ENCODE measurements around the gene TST. TPM values are rescaled to one million over a fixed set of nuclear protein-coding genes. Genes with fewer than 3 reads are reported as not detected.

Gene TST
- polyA plus RNA-seq, 1 of the 3 experiments (the other 2 are of a cell fraction), result 49.4 TPM

DNA sequence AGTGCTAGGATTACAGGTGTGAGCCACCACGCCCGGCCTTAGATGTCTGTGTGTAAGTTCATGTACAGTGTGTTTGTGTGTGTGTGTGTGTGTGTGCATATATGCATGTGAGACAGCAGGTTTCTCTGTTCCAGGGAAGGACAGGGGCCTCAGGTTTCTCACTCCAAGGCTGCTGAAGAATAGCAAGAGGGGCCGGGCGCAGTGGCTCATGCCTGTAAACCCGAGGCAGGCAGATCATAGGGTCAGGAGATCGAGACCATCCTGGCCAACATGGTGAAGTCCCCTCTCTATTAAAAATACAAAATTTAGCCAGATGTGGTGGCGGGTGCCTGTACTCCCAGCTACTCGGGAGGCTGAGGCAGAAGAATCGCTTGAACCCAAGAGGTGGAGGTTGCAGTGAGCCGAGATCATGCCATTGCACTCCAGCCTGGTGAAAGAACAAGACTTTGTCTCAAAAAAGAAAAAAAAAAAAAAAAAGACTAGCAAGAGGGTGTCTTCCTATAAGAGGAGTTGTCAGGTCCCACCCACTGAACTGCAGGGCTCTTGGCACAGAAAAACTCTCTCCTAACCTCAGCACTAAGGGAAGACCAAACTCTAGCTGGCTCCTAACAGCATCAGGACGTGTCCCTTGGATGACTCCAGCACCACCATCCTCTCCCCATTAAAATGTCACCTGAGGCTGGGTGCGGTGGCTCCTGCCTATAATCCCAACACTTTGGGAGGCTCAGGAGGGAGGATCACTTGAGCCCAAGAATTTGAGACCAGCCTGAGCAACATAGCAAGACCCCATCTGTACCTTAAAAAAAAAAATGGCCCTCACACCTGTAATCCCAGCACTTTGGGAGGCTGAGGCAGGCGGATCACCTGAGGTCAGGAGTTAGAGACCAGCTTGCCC, 40.0 kb downstream of the TST start (continued):
- TF ChIP-seq SIN3A (IDR thresholded peaks at IDR 0.05; ENCODE audit: borderline replicate concordance, low read depth, low read length) (no peak), FOSL2 (IDR thresholded peaks at IDR 0.05; ENCODE audit: borderline replicate concordance, low read depth) (no peak), YY1 (IDR thresholded peaks at IDR 0.05; ENCODE audit: low read depth) (no peak), JUND (IDR thresholded peaks at IDR 0.05) (no peak), FOXM1 (IDR thresholded peaks at IDR 0.05; ENCODE audit: low read depth) (no peak), POLR2AphosphoS5 (IDR thresholded peaks at IDR 0.05; ENCODE audit: low read depth, low read length) (no peak)
- TF ChIP-seq, protein P1, sequence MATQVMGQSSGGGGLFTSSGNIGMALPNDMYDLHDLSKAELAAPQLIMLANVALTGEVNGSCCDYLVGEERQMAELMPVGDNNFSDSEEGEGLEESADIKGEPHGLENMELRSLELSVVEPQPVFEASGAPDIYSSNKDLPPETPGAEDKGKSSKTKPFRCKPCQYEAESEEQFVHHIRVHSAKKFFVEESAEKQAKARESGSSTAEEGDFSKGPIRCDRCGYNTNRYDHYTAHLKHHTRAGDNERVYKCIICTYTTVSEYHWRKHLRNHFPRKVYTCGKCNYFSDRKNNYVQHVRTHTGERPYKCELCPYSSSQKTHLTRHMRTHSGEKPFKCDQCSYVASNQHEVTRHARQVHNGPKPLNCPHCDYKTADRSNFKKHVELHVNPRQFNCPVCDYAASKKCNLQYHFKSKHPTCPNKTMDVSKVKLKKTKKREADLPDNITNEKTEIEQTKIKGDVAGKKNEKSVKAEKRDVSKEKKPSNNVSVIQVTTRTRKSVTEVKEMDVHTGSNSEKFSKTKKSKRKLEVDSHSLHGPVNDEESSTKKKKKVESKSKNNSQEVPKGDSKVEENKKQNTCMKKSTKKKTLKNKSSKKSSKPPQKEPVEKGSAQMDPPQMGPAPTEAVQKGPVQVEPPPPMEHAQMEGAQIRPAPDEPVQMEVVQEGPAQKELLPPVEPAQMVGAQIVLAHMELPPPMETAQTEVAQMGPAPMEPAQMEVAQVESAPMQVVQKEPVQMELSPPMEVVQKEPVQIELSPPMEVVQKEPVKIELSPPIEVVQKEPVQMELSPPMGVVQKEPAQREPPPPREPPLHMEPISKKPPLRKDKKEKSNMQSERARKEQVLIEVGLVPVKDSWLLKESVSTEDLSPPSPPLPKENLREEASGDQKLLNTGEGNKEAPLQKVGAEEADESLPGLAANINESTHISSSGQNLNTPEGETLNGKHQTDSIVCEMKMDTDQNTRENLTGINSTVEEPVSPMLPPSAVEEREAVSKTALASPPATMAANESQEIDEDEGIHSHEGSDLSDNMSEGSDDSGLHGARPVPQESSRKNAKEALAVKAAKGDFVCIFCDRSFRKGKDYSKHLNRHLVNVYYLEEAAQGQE (IDR thresholded peaks at IDR 0.05; ENCODE audit: low read depth, low read length), result no peak

- Histone ChIP-seq H3F3A (replicated peaks; ENCODE audit: insufficient read depth) (no peaks in the 10 kb centered on the region), H3K27ac (ENCODE audit: low read depth in 2 of 2, low read length in 1 of 2) (no peak overlapping the region), H3K9me2 (no peaks in the 10 kb centered on the region), H3K36me3 (replicated peaks in 1 of 2; ENCODE audit: control insufficient read depth in 1 of 2, insufficient read depth in 2 of 2, low read length in 1 of 2) (no peaks in the 10 kb centered on the region), H3K9ac (peak overlapping the region; percentile 23; the same call in 1 of the 2 replicates), H3K27me3 (ENCODE audit: insufficient read depth) (no peaks in the 10 kb centered on the region; the same call in 1 of the 2 replicates), H3K4me2 (peak overlapping the region; percentile 81), H3K9me3 (no peaks in the 10 kb centered on the region), H3K4me3 (ENCODE audit: low read depth in 2 of 2, low read length in 1 of 2) (peak overlapping the region; percentile 45 to 61), H2AFZ (ENCODE audit: low read depth) (peak overlapping the region; percentile 98), H3K4me1 (ENCODE audit: control insufficient read depth in 1 of 2, insufficient read depth in 2 of 2, low read depth in 1 of 2, low read length in 1 of 2) (no peaks in the 10 kb centered on the region; a peak in 1 of 4 replicates), H4K20me1 (ENCODE audit: insufficient read depth) (no peaks in the 10 kb centered on the region), H3K79me2 (ENCODE audit: insufficient read depth) (no peaks in the 10 kb centered on the region)
- ChIA-PET CTCF (interaction anchor here (0.6 to 6.1 kb wide), 63 partner anchors 9 to 461 kb away, joined by 3 to 57 read pairs (median 4); partner anchors contain the start of genes EIF3D, PVALB and TST), POLR2A (no interaction called here)
- TF ChIP-seq, protein P2, sequence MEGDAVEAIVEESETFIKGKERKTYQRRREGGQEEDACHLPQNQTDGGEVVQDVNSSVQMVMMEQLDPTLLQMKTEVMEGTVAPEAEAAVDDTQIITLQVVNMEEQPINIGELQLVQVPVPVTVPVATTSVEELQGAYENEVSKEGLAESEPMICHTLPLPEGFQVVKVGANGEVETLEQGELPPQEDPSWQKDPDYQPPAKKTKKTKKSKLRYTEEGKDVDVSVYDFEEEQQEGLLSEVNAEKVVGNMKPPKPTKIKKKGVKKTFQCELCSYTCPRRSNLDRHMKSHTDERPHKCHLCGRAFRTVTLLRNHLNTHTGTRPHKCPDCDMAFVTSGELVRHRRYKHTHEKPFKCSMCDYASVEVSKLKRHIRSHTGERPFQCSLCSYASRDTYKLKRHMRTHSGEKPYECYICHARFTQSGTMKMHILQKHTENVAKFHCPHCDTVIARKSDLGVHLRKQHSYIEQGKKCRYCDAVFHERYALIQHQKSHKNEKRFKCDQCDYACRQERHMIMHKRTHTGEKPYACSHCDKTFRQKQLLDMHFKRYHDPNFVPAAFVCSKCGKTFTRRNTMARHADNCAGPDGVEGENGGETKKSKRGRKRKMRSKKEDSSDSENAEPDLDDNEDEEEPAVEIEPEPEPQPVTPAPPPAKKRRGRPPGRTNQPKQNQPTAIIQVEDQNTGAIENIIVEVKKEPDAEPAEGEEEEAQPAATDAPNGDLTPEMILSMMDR (IDR thresholded peaks at IDR 0.05), result peak; percentile 91
- TF ChIP-seq NRF1 (IDR thresholded peaks at IDR 0.05; ENCODE audit: low read depth, low read length), result no peak
- peak; percentile 51 for TF ChIP-seq ELF1 (IDR thresholded peaks at IDR 0.05)
- TF ChIP-seq, protein P3, sequence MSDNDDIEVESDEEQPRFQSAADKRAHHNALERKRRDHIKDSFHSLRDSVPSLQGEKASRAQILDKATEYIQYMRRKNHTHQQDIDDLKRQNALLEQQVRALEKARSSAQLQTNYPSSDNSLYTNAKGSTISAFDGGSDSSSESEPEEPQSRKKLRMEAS (IDR thresholded peaks at IDR 0.05; ENCODE audit: low read depth), result 0 out of 2 replicates have a peak, but pooled peaks have one; percentile 20
- TF ChIP-seq SMC3 (IDR thresholded peaks at IDR 0.05; ENCODE audit: low read depth, low read length), result peak; percentile 83
- TF ChIP-seq, protein P4, sequence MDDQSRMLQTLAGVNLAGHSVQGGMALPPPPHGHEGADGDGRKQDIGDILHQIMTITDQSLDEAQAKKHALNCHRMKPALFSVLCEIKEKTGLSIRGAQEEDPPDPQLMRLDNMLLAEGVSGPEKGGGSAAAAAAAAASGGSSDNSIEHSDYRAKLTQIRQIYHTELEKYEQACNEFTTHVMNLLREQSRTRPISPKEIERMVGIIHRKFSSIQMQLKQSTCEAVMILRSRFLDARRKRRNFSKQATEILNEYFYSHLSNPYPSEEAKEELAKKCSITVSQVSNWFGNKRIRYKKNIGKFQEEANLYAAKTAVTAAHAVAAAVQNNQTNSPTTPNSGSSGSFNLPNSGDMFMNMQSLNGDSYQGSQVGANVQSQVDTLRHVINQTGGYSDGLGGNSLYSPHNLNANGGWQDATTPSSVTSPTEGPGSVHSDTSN (IDR thresholded peaks at IDR 0.05), result peak; percentile 36; the same call in 1 of the 2 replicates
- TF ChIP-seq POLR2AphosphoS5 (IDR thresholded peaks at IDR 0.05; ENCODE audit: low read depth, low read length), result no peak
- TF ChIP-seq FOSL2 (IDR thresholded peaks at IDR 0.05; ENCODE audit: borderline replicate concordance, low read depth), result no peak
- peak; percentile 64 for TF ChIP-seq RCOR1 (IDR thresholded peaks at IDR 0.05; ENCODE audit: low read length)
- TF ChIP-seq MXI1 (IDR thresholded peaks at IDR 0.05; ENCODE audit: low read depth, low read length), result peak; percentile 55; the same call in 1 of the 2 replicates
- peak; percentile 94 for TF ChIP-seq RAD21 (IDR thresholded peaks at IDR 0.05; ENCODE audit: low read length)
- TF ChIP-seq GABPA (IDR thresholded peaks at IDR 0.05; ENCODE audit: low read depth), result peak; percentile 60
- 10% methylated on average over 17 of the region's 18 CpGs for WGBS (ENCODE audit: low lambda C conversion rate)
- DNase-seq, result peak; percentile 96
Observed at GRCh38 chr22:36977947-36978660, 41.1 kb downstream of the TST start.

All from SK-N-SH (cell line).